ENCODE results near the gene EFHD1. TPM values are rescaled to one million over a fixed set of nuclear protein-coding genes. Genes with fewer than 3 reads are reported as not detected.

Gene EFHD1
- total RNA-seq, 2 donors from 2014 or later: 1.1 to 1.8 TPM

- ATAC-seq: no peak
- Mint-ChIP-seq H3K4me3 (no peak overlapping the region), H3K4me1 (peaks cover 11% of the 10 kb centered on the region), H3K36me3 (ENCODE audit: low read depth) (no peaks in the 10 kb centered on the region), H3K27ac (no peak overlapping the region), H3K27me3 (peaks cover 6% of the 10 kb centered on the region)
- no peaks in the 10 kb centered on the region for H3K9me3 ChIP-seq (ENCODE audit: control insufficient read depth, low read length, poor library complexity, severe bottlenecking)
- DNase-seq: no peak
These were observed 28.9 kb upstream of the EFHD1 start for GRCh38 chr2:232604535-232604934.

- no peaks in the 10 kb centered on the region for H3K36me3 Mint-ChIP-seq (ENCODE audit: low read depth)
- H3K4me3 Mint-ChIP-seq: no peak overlapping the region
- H3K27ac Mint-ChIP-seq: no peak overlapping the region
- no peak for DNase-seq
- peaks cover 11% of the 10 kb centered on the region for H3K4me1 Mint-ChIP-seq
- H3K27me3 Mint-ChIP-seq: peaks cover 6% of the 10 kb centered on the region
- ATAC-seq: no peak
- no peaks in the 10 kb centered on the region for H3K9me3 ChIP-seq (ENCODE audit: control insufficient read depth, low read length, poor library complexity, severe bottlenecking)
These were observed 26.4 kb upstream of the EFHD1 start for GRCh38 chr2:232607011-232607410.

GRCh38 chr2:232609607-232610006 is 23.8 kb upstream of the EFHD1 start:
- H3K4me1 Mint-ChIP-seq: peaks cover 4% of the 10 kb centered on the region
- H3K4me3 Mint-ChIP-seq: no peak overlapping the region
- H3K27me3 Mint-ChIP-seq: peaks cover under 1% of the 10 kb centered on the region
- DNase-seq: no peak
- no peaks in the 10 kb centered on the region for H3K9me3 ChIP-seq (ENCODE audit: control insufficient read depth, low read length, poor library complexity, severe bottlenecking)
- H3K36me3 Mint-ChIP-seq (ENCODE audit: low read depth): no peaks in the 10 kb centered on the region
- no peak overlapping the region for H3K27ac Mint-ChIP-seq
- no peak for ATAC-seq

GRCh38 chr2:232610081-232610480 is 23.3 kb upstream of the EFHD1 start:
- ATAC-seq: no peak
- Mint-ChIP-seq H3K36me3 (ENCODE audit: low read depth) (no peaks in the 10 kb centered on the region), H3K27me3 (no peaks in the 10 kb centered on the region), H3K27ac (no peak overlapping the region), H3K4me3 (no peak overlapping the region), H3K4me1 (peaks cover 4% of the 10 kb centered on the region)
- no peak for DNase-seq
- H3K9me3 ChIP-seq (ENCODE audit: control insufficient read depth, low read length, poor library complexity, severe bottlenecking): no peaks in the 10 kb centered on the region

GRCh38 chr2:232611061-232611460 is 22.3 kb upstream of the EFHD1 start:
- no peaks in the 10 kb centered on the region for H3K9me3 ChIP-seq (ENCODE audit: control insufficient read depth, low read length, poor library complexity, severe bottlenecking)
- Mint-ChIP-seq H3K27me3 (no peaks in the 10 kb centered on the region), H3K4me3 (no peak overlapping the region), H3K27ac (no peak overlapping the region), H3K36me3 (ENCODE audit: low read depth) (no peaks in the 10 kb centered on the region), H3K4me1 (peaks cover 2% of the 10 kb centered on the region)
- ATAC-seq: no peak
- no peak for DNase-seq

GRCh38 chr2:232611559-232612218 is 21.7 kb upstream of the EFHD1 start:
- Mint-ChIP-seq H3K36me3 (ENCODE audit: low read depth) (no peaks in the 10 kb centered on the region), H3K4me3 (no peak overlapping the region), H3K27me3 (no peaks in the 10 kb centered on the region), H3K4me1 (no peaks in the 10 kb centered on the region), H3K27ac (no peak overlapping the region)
- no peaks in the 10 kb centered on the region for H3K9me3 ChIP-seq (ENCODE audit: control insufficient read depth, low read length, poor library complexity, severe bottlenecking)
- ATAC-seq (peak; percentile 67), DNase-seq (peak; percentile 49 to 59 (median 52))

GRCh38 chr2:232613538-232614134 is 19.8 kb upstream of the EFHD1 start:
- no peak overlapping the region for H3K27ac Mint-ChIP-seq
- no peak overlapping the region for H3K4me3 Mint-ChIP-seq
- no peak for ATAC-seq

GRCh38 chr2:232615339-232615738 is 18.1 kb upstream of the EFHD1 start:
- H3K9me3 ChIP-seq (ENCODE audit: control insufficient read depth, low read length, poor library complexity, severe bottlenecking): no peaks in the 10 kb centered on the region
- no peak for DNase-seq
- no peak overlapping the region for H3K27ac Mint-ChIP-seq
- no peak for ATAC-seq
- H3K36me3 Mint-ChIP-seq (ENCODE audit: low read depth): no peaks in the 10 kb centered on the region
- no peaks in the 10 kb centered on the region for H3K27me3 Mint-ChIP-seq
- H3K4me3 Mint-ChIP-seq: no peak overlapping the region
- no peaks in the 10 kb centered on the region for H3K4me1 Mint-ChIP-seq

More at GRCh38 chr2:232613538-232614134, 19.8 kb upstream of the EFHD1 start:
- H3K4me1 Mint-ChIP-seq: no peaks in the 10 kb centered on the region
- H3K27me3 Mint-ChIP-seq: no peaks in the 10 kb centered on the region
- H3K9me3 ChIP-seq (ENCODE audit: control insufficient read depth, low read length, poor library complexity, severe bottlenecking): no peaks in the 10 kb centered on the region
- DNase-seq: no peak
- H3K36me3 Mint-ChIP-seq (ENCODE audit: low read depth): no peaks in the 10 kb centered on the region

- Mint-ChIP-seq H3K27me3 (peaks cover 19% of the 10 kb centered on the region), H3K4me3 (no peak overlapping the region), H3K36me3 (ENCODE audit: low read depth) (no peaks in the 10 kb centered on the region), H3K4me1 (no peaks in the 10 kb centered on the region), H3K27ac (no peak overlapping the region)
- no peak for ATAC-seq
- no peak for DNase-seq
- H3K9me3 ChIP-seq (ENCODE audit: control insufficient read depth, low read length, poor library complexity, severe bottlenecking): no peaks in the 10 kb centered on the region
These were observed 12.2 kb upstream of the EFHD1 start for GRCh38 chr2:232621186-232621585.

GRCh38 chr2:232622563-232622962 is 10.8 kb upstream of the EFHD1 start:
- peak overlapping the region; percentile 29 for H3K27ac Mint-ChIP-seq
- DNase-seq (no peak), ATAC-seq (no peak)
- peaks cover 19% of the 10 kb centered on the region for H3K27me3 Mint-ChIP-seq
- no peaks in the 10 kb centered on the region for H3K36me3 Mint-ChIP-seq (ENCODE audit: low read depth)
- no peaks in the 10 kb centered on the region for H3K9me3 ChIP-seq (ENCODE audit: control insufficient read depth, low read length, poor library complexity, severe bottlenecking)
- no peak overlapping the region for H3K4me3 Mint-ChIP-seq
- H3K4me1 Mint-ChIP-seq: peaks cover 2% of the 10 kb centered on the region

GRCh38 chr2:232623768-232624765 is 9.3 kb upstream of the EFHD1 start:
- H3K4me1 Mint-ChIP-seq: peaks cover 2% of the 10 kb centered on the region
- no peaks in the 10 kb centered on the region for H3K9me3 ChIP-seq (ENCODE audit: control insufficient read depth, low read length, poor library complexity, severe bottlenecking)
- peaks cover 19% of the 10 kb centered on the region for H3K27me3 Mint-ChIP-seq
- H3K36me3 Mint-ChIP-seq (ENCODE audit: low read depth): no peaks in the 10 kb centered on the region
- no peak overlapping the region for H3K4me3 Mint-ChIP-seq
- ATAC-seq (no peak), DNase-seq (no peak)
- H3K27ac Mint-ChIP-seq: no peak overlapping the region

- ATAC-seq (no peak), DNase-seq (no peak)
- H3K9me3 ChIP-seq (ENCODE audit: control insufficient read depth, low read length, poor library complexity, severe bottlenecking): no peaks in the 10 kb centered on the region
- no peak overlapping the region for H3K4me3 Mint-ChIP-seq
- H3K4me1 Mint-ChIP-seq: peaks cover 2% of the 10 kb centered on the region
- no peaks in the 10 kb centered on the region for H3K36me3 Mint-ChIP-seq (ENCODE audit: low read depth)
- H3K27ac Mint-ChIP-seq: no peak overlapping the region
- peaks cover 23% of the 10 kb centered on the region for H3K27me3 Mint-ChIP-seq
These were observed 6.8 kb upstream of the EFHD1 start for GRCh38 chr2:232626584-232626983.

- no peak overlapping the region for H3K4me3 Mint-ChIP-seq
- DNase-seq (no peak), ATAC-seq (no peak)
- H3K4me1 Mint-ChIP-seq: peaks cover 5% of the 10 kb centered on the region
- no peak overlapping the region for H3K27ac Mint-ChIP-seq
- no peaks in the 10 kb centered on the region for H3K9me3 ChIP-seq (ENCODE audit: control insufficient read depth, low read length, poor library complexity, severe bottlenecking)
- peaks cover 30% of the 10 kb centered on the region for H3K27me3 Mint-ChIP-seq
- no peaks in the 10 kb centered on the region for H3K36me3 Mint-ChIP-seq (ENCODE audit: low read depth)
These were observed 4.8 kb upstream of the EFHD1 start for GRCh38 chr2:232628466-232629128.

Data from T-helper 17 cell (primary cell).